ENCODE data around the gene CUBN.

The CUBN gene

DNA sequence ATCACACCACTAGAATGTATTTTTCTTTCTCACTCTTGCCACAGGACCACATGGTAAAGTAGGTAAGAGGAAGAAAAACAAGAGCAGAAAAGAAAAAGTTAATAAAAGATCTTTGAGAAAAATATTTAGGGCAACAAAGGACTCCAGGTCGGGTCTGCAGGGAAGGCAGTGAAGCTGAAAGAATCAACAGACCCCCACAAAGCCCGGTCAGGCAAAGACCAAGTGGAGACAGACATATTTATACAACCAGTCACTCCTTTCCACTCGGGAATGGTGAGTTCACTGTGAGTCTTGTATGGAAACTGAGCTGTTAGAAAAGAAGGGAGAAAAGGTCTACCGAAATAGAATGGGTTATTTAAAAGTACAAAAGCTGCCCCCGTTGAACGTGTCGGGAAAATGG, 340.4 kb downstream of the CUBN start:
- DNase-seq (ENCODE audit: low read depth in 2 of 2): no peak

DNA sequence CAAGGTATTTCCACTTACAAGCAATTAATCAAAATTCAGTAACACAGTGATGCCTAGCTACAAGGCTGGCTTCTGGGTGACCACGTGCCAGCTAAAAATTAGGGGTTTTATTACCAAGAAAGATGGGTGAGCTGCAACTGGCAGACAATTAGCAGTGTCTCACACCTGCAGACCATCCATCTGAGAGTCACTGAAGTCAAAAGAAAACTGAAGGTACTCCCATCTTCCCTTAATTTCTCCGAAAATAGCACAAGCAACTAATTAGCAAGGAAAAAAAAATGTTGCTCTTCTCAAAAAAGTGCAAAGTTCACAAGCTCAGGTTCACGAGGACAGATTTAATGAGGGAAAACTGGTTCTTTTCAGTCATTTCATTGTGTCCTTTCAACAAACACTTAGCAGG, 340.8 kb downstream of the CUBN start:
- no peak for DNase-seq (ENCODE audit: low read depth in 2 of 2)

DNA sequence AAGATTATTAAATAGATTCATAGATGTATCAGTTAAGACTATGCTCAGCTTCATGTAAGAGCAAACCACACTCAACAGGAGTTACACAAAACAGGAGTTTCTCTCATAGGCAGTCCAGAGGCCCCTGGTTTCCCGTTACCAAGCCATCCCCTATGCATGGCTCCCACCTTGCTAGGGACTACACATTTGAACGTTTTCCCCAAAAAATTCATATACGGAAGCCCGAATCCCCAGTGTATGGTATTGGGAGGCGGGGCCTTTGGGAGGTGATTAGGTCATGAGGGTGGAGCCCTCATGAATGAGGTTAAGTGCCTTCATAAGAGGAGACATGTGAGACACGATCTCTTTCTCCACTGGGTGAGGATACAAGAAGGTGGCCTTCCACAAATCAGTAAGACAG, 341.5 kb downstream of the CUBN start:
- no peak for DNase-seq (ENCODE audit: low read depth in 2 of 2)

DNA sequence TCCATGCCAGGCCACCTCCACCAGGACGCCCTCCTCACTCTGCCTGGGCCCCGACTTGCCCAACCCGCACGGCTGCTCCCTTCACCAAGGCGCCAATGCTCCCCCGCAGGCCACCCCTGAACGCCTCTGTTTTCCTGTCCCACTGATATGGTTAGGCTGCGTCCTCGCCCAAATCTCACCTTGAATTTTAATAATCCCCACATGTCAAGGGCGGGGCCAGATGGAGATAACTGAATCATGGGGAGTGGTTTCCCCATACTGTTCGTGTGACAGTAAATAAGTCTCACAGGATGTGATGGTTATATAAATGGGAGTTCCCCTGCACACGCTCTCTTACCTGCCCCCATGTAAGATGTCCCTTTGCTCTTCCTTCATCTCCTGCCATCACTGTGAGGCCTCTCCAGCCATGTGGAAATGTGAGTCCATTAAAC, 342.2 kb downstream of the CUBN start:
- no peak for DNase-seq (ENCODE audit: low read depth in 2 of 2)

DNA sequence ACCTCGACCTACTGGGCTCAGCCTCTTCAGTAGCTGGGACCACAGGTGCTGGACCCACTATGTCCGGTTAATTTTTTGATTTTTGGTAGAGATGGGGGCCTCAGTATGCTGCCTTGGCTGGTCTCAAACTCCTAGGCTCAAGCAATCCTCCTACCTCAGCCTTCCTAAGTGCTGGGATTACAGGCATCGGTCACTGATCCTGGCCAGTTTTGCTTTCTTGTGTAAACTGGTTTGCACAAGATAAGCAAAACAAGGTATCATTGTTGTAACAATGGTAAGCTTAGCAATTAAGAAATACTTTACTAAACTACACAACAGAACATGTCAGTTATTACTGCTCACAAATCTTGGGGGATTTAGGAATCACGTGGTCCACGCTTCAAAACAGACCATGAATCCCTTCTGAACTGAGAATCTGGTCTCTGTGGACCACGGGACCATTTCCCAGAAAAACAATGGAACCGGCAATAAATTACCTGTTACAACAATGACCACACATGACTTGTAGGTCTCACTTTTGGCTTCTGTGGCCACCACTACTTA, 349.2 kb downstream of the CUBN start:
- DNase-seq (ENCODE audit: low read depth in 2 of 2): no peak

DNA sequence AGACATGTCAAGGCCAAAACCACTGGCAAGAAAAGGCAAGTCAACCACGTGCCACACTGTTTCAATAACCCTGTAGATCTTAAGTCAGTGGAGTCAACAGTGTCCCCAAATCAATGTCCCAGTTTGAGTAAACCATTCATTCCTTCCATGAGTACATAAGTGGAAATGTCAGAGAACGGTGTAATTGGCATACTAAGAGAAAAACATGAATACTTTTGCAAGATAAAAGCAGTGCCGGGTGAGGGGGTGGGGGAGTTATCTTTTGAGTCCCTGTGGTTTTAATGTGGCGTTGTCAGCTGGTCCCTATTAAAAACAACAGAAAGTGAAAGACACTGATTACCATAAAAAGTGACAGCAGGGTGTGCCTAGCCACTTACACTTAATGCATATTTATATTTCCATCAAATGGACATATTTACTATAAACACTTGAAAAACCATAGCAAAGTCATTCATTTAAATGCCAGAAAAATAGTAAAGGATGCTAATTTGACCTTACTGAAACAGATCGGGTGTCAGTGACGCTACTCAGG, 350.2 kb downstream of the CUBN start:
- DNase-seq (ENCODE audit: low read depth in 2 of 2): no peak

DNA sequence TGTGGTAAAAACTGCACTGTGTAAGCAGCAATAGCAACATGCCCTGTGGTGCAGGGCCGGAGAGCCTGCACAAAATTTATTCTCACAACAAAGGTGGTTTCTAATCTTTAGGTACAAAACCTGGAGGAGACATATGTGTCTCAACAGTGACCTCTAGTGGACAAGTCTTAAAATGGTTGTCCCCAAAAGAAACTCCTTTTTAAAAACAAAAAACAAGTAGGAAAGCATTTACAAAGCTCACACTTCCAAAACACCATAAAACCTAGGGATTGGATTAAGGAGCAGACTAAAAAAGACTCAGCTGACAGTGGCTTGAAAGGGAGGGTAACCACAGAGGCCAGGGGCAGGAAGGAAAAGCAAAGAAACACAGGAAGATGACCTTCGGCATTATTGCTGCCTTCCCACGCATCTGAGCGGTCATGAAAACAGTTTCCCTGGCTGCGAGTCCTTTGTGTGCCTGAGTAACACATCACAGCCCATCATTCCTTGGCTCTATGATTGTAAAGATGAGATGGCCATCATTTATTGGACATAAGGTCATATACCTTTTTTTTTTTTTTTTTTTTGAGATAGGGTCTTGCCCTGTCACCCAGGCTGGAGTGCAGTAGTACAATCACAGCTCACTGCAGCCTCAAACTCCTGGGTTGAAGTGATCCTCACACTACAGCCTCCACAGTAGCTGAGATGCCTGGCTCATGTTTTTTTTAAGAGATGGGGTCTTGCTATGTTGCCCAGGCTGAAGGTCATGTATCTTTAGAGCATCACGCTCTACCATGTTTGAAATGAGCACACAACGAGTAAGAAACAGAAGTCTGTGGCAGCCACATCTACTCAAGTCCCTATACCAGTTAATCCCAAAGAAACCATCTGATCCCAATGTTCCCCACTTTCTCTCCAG, 351.9 kb downstream of the CUBN start:
- DNase-seq (ENCODE audit: low read depth in 2 of 2): peak; percentile 15

DNA sequence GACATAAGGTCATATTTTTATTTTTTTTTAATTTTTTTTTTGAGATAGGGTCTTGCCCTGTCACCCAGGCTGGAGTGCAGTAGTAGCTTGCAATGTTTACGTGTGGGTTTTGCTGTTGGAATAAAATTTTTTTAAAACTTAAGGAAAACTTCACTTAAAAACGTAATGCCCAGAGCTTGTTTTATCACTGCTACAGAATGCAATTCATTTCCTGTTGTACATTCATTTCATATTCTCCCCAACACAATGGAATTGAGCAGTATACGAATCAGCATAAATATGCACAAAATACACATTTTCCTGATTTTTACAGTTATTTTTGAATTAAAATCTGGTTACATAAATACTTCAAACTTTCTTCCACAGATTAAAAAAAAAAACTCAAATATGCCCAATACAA, 352.7 kb downstream of the CUBN start:
- no peak for DNase-seq (ENCODE audit: low read depth in 2 of 2)

Measured in fibroblast of skin of left quadriceps (primary cell).